SKM-1 treated with dmso at 0.1 percent for 144 hours (cell line): ENCODE data around the gene SYNPO.

Source experiments
- DNase-seq: peaks from one replicate; lab custom pipeline; 2025; ENCODE audit not compliant: unreplicated experiment; lab: John Stamatoyannopoulos, UW

SYNPO gene, protein sequence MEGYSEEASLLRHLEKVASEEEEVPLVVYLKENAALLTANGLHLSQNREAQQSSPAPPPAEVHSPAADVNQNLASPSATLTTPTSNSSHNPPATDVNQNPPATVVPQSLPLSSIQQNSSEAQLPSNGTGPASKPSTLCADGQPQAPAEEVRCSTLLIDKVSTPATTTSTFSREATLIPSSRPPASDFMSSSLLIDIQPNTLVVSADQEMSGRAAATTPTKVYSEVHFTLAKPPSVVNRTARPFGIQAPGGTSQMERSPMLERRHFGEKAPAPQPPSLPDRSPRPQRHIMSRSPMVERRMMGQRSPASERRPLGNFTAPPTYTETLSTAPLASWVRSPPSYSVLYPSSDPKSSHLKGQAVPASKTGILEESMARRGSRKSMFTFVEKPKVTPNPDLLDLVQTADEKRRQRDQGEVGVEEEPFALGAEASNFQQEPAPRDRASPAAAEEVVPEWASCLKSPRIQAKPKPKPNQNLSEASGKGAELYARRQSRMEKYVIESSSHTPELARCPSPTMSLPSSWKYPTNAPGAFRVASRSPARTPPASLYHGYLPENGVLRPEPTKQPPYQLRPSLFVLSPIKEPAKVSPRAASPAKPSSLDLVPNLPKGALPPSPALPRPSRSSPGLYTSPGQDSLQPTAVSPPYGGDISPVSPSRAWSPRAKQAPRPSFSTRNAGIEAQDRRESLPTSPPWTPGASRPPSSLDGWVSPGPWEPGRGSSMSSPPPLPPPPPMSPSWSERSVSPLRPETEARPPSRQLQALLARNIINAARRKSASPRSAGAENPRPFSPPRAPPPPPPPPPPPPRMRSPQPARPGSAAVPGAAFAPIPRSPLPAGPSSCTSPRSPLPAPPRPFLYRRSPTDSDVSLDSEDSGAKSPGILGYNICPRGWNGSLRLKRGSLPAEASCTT

DNA sequence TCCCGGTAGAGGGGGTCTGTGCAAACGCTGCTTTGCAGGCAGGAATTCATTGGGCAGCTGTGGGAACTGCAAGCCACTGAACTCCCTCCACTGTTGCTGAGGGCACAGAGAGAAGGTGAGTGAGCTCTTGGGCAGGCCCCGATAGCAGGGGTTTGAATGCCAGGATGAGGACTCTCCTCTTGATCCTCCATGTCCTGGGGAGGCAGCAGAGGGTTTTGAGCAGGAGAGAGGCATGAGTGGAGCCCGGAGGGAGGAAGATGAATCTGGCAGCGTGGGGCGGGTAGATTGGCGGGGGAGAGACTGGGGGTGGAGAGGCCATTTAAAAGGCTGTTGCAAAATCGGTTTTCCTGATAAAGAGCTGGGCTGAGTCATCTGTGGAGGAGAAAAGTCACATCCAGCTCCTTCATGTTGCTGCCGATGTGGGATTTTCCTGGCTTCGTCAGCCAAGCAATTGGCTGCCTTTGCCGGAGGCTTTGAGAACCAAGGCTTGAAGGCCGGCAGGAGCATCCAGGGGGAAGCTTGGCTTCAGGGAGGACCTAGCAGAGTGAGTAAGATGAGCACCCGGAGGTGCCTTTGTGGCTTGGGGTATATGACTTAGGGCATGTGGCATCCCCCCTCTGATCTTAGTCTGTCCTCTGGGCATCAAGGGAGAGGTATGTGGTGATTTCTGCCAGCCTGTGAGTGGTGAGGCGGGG is at the start of gene SYNPO:
SYNPO (plus strand) TSS at position 350 of the 695 bp plus-strand sequence. CDS start 7,616 bp downstream, outside the sequence.
- DNase-seq = peak; percentile 47

DNA sequence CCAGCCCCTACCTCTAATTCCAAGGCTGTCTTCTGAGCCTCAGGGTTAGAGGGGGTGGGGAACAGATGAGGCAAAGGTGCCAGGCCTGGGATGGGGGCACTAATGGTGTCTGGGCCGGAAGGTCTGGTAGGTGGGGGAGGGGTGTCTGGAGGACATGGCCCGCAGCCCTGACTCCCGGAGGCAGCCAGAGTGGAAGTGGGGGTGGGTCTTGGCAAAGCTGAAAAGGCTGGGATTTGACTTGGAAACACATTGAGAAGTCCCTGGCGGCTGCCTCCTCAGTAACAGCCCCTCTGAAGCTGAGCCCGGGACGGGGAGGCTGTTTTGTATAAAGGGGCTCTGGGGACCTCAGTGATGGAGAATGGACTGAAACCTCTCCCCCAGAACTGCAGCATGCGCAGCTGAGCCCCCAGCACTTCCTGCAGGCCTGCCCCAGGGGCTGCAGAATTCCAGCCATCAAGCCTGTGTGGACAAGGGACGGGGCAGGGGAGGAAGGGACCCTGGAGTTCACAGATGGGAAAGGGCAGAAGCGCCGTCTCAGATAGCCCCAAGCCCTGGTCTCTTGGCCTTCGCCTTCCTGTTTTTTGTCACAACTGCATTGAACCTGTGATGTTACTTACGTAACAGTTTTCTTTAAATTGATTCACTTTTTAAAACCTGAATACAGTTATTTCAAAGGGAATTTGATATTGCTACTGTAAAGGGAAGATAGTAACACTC is 49.3 kb upstream of the SYNPO start:
- DNase-seq = no peak

- no peak for DNase-seq
These were observed 46.9 kb upstream of the SYNPO start for GRCh38 chr5:150593593-150593992.

DNA sequence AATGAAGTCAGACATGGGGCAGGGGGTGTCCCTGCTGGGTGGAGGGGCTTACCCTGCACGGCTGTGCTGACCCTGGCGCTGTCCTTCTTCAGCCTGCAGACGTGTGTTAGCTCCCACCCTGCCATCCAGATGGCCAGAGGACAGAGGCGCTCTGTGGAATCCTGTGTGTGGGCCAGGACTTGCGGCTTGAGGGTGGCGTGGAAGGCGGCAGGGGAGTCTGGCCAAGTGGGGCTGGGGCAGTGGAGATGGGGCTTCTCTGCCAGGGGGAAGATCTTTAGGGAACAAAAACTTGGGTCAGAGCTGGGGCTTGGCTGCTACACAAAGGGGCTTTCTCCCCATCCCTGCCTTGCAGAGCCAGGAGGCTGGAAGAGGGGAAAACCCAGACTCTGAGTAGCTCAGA is 46.5 kb upstream of the SYNPO start:
- DNase-seq = no peak

DNA sequence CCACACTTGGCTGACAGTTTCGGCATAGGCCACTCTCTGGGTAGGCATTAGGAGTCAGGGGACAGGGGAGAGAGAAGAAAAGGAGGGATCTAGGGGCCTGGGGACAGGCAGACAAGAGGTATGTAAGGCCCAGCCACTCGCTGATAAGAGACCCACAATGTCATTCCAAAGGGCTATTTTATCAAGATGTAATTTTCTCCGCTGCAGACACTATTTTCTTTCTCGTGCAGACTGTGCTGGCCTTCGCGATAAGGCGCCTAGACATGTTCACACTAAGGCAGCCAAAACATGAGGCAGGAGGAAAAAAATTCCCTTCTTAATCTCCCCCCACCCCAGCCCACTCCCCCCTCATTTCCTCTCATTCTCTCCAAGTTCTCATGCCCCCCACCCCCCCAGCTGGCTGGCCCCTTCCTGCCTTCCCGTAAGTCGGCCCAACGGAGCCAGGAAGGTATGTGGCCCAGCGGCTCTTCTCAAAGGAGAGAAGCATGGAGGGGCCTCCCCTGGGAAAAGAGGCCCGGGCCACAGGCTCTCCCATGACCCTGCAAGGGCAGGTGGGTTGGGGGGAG is 44.9 kb upstream of the SYNPO start:
- DNase-seq = no peak

DNA sequence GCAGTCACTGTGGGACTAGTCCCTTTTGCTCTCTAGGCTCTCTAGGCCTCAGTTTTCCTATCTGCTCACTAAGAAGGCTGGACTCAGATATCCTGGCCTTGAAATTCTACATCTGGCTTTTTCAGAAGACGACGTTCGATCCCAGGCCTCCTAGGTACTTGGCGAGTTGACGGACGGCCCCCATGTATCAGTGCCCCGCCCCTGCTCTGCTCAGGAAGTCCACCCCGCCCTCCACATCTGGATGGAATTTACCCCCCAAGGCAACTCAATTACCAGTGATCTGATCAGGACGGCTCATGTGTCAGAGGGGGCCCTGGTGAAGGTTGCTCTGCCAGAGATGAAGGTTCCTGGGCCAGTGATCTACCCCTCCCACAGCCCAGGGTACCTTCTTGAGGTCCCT is 44.1 kb upstream of the SYNPO start:
- DNase-seq = no peak

- DNase-seq = no peak
These were observed 43.6 kb upstream of the SYNPO start for GRCh38 chr5:150596826-150597225.

- no peak for DNase-seq
These were observed 42.5 kb upstream of the SYNPO start for GRCh38 chr5:150598006-150598405.

DNA sequence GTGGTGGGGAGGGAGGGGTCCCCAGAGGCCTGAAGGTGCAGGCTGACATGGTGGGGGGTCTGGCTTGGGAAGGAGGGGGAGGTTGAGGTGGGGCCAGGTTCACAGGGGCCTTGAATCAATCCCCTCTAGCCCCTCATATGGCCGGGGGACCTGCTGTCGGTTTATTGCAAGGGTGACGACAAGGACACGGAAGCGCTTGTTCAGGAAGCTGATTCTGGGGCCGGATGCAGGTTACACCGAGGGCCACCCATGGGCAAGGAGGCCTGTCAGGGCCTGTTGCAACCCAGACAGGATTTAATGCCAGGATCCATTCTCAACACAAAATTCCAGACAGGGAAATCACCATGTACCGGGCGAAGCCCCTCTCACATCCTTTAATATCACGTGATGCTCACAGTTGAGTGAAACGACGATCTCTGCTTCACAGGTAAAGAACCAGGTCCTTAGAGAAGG is 41.6 kb upstream of the SYNPO start:
- DNase-seq = no peak

GRCh38 chr5:150599281-150599680 is 41.2 kb upstream of the SYNPO start:
- no peak for DNase-seq

DNA sequence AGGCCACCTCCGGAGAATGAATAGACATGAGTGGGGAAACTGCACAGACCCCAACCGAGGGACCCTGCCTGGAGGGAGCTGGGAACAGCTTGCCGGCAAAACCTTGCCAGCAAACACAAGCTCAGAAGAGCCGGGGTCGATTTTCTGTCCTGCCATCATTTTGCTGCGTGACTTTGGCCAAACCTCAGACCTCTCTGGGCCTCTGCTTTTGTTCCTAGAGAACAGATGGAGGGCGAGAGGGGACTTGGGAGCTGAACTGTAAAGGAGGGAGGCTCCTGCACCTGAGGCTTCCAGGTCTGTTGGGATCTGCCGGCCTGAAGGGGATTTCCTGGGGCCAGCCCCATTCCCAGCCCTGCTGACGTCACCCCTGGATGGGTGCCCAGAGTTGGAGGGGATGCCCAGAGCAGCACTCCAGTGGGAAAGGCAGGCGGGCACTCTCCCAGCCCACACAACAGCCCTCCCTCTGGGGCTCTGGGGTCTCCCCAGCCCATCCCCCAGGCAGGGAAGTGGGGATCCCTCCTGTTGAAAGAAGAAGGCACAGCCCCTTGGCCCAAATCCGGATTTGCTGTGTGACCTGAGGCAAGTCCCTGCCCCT is 40.4 kb upstream of the SYNPO start:
- DNase-seq = no peak

GRCh38 chr5:150600616-150601490 is 39.6 kb upstream of the SYNPO start:
- DNase-seq = no peak

GRCh38 chr5:150601491-150602345 is 38.7 kb upstream of the SYNPO start:
- no peak for DNase-seq

- no peak for DNase-seq
These were observed 37.4 kb upstream of the SYNPO start for GRCh38 chr5:150603052-150603451.

- no peak for DNase-seq
These were observed 37.0 kb upstream of the SYNPO start for GRCh38 chr5:150603491-150603890.

DNA sequence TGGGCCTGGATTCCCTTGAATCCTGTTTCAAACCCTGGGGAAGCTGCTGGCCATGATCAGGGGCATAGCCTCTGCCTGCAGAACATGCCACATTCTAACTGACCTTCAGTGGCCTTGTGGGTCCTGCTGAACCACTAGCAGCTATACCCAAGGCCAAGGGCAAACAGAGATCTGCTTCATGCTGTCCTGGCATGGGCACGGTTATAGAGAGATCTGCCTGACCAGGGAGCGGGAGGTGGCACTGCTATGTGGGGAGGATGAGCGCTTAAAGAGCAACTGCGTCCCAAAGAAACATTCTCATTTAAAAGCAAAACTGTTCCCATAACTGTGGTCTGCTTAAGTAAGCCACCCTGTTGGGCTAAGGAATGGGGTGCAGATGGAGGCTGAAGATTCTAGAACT is 36.5 kb upstream of the SYNPO start:
- no peak for DNase-seq

- DNase-seq = no peak
These were observed 35.5 kb upstream of the SYNPO start for GRCh38 chr5:150604894-150605440.

GRCh38 chr5:150605546-150605945 is 34.9 kb upstream of the SYNPO start:
- DNase-seq = no peak
